ENCODE results near the gene OMG. TPM values are rescaled to one million over a fixed set of nuclear protein-coding genes. Genes with fewer than 3 reads are reported as not detected.
"Not testable (repeated sequence)": the region's sequence is repeated elsewhere in the genome, so short reads cannot be mapped to it uniquely, and the experiment has no call there.

The OMG gene, protein sequence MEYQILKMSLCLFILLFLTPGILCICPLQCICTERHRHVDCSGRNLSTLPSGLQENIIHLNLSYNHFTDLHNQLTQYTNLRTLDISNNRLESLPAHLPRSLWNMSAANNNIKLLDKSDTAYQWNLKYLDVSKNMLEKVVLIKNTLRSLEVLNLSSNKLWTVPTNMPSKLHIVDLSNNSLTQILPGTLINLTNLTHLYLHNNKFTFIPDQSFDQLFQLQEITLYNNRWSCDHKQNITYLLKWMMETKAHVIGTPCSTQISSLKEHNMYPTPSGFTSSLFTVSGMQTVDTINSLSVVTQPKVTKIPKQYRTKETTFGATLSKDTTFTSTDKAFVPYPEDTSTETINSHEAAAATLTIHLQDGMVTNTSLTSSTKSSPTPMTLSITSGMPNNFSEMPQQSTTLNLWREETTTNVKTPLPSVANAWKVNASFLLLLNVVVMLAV
- polyA plus RNA-seq (ENCODE audit: insufficient read length in 4 of 4): under 1 TPM in 3 of 4 donors, not detected in 1; 0.11 to 0.69 (median 0.33) TPM

DNA sequence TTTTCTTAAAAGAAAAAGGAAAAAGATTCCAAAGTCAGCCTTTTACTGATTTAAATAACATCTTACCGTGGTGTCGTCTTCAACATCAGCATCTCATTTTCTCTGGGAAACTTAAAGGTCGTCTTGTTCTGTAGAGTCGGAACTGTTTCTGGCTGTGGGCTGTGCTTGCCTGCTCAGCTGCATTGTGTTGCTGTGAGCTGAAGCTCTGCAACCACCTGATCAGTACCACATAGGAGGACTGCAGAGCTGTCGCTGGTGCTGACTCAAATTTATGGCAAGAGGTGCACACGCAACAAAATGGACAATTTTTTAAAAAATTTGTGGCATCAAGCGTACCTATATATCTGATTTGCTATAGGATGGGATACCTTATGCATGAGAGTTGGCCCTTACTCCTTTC, at the start of gene OMG:
Gene OMG, minus strand, starts transcription at position 150 of the 400 bp plus-strand sequence. CDS start 908 bp downstream, outside the sequence.
- DNase-seq (ENCODE audit: low read depth in 4 of 4, low spot score in 2 of 4): no peak

DNA sequence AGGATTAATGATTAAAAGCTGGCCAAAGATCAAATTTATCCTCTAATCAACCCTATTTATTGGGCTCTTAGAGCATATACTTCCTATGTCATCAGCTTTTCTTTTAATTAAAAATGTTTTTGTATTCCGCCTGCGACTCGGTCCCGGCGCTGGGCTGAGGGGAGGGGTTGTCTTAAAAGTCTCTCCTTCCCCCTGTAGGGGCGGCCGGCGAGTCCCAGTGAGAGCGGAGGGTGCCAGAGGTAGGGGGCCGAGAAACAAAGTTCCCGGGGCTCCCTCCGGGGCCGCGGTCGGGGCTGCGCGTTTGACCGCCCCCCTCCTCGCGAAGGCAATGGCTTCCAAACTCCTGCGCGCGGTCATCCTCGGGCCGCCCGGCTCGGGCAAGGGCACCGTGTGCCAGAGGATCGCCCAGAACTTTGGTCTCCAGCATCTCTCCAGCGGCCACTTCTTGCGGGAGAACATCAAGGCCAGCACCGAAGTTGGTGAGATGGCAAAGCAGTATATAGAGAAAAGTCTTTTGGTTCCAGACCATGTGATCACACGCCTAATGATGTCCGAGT, 48.2 kb upstream of the OMG start:
- not testable (repeated sequence) for DNase-seq (ENCODE audit: low read depth in 4 of 4, low spot score in 2 of 4)

DNA sequence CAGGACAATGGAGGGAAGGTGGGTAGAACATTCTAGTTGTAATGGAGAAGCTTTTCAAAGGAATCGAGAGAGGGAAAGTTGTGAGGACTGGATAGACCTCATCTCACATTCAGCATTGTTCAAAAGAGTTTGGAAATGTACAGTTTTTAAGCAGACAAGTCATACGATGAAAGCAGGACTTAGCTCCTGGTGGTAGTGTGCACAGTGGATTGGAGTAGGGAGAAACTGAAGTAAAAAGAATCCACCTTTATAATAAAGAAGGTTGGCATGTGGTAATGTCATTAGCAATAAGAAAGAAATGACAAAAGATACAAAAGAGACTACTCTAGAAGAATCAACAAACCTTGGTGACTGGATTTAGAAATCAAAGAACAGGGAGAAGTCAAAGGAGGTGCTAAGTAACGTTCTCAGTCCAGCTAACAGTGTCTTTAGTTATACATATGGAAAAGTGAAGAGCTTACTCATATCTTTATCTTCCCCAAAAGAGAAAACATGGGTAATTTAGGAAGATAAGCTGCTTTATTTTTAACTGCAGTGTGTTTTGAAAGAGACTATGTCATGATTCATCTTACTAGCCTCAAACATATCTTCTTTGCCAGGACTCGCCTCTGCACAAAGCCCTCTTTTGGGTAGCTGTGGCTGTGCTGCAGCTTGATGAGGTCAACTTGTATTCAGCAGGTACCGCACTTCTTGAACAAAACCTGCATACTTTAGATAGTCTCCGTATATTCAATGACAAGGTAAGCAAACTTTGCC, 43.0 kb upstream of the OMG start:
- DNase-seq (ENCODE audit: low read depth in 4 of 4, low spot score in 2 of 4): no peak

DNA sequence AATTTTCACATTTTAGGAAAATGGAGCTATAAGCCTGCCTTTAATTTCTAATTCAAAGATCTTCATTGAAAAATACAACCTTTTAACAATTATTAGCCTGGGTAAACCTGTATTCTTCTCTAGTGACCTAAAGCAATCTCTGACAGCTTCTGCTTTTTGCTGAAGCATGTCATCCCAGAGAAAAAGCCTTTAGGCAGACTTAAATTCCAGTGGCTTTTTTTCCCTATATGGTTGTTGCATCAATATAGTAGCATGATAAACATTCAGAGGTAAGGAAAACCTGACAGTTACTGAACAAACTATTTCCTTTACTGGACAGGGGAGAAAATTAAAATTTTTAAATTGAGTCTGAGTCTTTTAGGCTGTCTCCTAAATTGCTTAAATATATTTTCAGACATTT, 32.2 kb upstream of the OMG start:
- no peak for DNase-seq (ENCODE audit: low read depth in 4 of 4, low spot score in 2 of 4)

DNA sequence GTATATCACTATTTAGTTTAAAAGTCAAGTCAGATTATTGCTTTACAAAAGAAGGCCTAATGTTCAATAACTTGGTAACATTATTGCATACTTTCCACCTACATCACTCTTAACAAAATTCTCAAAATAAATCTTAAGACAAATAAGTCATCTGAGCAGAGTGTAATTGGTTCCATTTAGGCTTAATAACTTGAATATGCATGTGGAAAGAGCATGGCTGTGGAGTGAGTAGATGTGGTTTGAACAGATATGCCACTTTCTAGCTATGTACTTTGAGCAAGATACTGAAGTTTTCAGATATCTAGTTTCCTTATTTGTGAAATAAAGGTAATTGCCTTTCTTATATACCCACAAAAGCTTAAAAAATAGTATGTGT, 31.1 kb upstream of the OMG start:
- no peak for DNase-seq (ENCODE audit: low read depth in 4 of 4, low spot score in 2 of 4)

DNA sequence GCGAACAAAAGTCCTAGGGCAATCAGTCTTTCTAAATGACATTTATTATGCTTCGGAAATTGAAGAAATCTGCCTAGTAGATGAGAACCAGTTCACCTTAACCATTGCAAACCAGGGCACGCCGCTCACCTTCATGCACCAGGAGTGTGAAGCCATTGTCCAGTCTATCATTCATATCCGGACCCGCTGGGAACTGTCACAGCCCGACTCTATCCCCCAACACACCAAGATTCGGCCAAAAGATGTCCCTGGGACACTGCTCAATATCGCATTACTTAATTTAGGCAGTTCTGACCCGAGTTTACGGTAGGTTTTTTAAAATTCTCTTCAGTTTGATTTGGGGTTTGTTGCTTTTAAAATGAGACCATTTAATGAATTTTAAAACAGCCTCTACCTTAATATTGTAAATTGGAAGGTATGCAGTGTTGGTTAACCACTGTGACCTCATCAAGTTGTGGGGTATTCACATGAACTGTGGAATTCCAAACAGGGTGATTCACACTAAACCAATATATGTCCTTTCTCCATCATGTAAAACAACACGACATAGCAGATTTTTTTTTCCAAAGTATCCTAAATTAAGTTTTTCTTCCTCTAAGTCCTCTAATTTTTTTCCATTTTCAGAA, 30.6 kb upstream of the OMG start:
- no peak for DNase-seq (ENCODE audit: low read depth in 4 of 4, low spot score in 2 of 4)

DNA sequence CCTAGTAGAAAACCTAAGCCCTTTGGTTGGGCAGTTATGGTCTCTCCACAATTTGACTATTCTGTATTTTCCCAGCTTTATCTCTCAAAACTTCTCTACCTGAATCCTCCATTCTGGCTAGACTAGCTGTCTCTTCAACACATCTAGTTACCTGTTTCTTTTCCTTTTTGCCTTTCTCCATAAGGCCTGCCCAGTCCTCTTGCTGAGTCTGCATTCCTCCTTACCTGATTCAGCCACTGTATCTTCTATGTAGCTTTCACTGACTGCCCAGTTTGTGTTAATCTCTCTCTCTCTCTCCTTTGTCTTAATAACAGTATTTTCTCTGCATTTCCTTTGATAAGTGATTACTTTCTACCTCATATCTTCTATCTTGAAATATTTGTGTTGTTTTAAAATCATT, 26.5 kb upstream of the OMG start:
- no peak for DNase-seq (ENCODE audit: low read depth in 4 of 4, low spot score in 2 of 4)

DNA sequence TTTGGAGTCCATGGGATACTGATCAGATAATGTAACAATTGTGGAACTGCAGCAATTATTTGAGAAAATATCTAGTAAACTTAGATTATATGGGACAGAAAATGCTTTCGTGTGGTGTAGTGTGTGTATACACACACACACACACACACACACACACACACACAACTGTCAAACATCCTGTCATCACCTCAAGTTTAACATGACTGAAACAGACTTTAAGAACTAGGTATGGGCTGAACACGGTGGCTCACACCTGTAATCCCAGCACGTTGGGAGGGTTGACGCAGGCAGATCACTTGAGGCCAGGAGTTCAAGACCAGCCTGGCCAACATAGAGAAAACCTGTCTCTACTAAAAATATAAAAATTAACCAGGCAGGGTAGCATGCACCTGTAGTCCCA, 24.9 kb upstream of the OMG start:
- DNase-seq (ENCODE audit: low read depth in 4 of 4, low spot score in 2 of 4): no peak

DNA sequence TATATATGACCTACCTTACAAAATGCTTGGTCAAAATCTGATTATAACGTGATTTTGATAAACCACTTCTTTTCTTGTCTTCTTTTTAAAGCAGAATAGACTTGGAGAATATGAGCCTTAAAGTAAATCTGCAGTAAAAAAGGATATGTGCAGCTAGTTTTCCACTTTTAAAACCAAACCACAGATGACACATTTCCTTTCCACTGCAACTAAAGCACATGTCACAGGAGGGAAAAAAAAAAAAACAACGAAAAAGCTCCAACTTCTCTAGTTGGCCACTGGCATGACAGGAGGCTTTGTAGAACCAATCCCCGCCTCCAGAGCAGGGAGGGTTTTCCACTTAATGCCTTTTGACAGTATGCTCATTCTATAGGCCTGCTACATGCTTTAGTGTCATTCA, 24.4 kb upstream of the OMG start, which contains the start of gene EVI2A:
Gene EVI2A, minus strand, starts transcription at position 142 of the 400 bp plus-strand sequence. CDS start 2,609 bp downstream, outside the sequence.
- no peak for DNase-seq (ENCODE audit: low read depth in 4 of 4, low spot score in 2 of 4)

DNA sequence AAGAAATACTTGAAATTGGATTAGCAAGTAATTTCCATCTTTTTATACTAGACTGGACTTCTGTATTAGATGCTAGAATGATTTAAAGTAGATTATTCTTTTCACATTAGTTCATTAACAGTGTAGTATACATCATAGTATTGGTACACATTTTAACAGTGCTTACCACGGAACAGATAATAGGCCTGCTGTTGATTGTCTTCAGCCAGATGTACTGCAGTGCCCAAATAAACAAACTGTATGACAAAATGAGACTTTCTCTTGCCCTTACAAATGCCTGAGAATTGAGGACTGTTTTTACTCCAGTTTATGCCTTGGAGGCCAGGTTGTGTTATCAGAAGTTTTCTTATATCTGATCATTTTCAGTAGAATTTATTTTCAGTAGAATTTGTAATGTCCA, 23.8 kb upstream of the OMG start:
- DNase-seq (ENCODE audit: low read depth in 4 of 4, low spot score in 2 of 4): no peak

DNA sequence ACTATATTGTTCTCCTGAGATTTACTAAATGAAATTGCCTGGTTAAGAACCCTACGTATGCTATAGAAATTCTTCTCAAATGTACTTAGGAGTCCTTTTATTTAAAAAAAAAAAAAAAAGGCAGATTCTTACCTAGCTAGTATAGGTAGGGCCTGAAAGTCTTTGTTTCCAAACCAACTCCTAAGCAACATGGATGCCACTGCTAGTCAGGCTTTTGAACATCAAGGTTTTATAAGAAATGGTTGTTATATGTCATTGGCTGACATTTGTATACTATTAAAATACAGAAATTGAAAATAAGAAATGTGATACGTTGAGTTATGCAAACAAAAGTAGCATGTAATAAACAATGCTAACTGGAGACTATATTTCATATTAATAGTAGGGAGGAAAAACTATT, 23.2 kb upstream of the OMG start:
- DNase-seq (ENCODE audit: low read depth in 4 of 4, low spot score in 2 of 4): no peak

DNA sequence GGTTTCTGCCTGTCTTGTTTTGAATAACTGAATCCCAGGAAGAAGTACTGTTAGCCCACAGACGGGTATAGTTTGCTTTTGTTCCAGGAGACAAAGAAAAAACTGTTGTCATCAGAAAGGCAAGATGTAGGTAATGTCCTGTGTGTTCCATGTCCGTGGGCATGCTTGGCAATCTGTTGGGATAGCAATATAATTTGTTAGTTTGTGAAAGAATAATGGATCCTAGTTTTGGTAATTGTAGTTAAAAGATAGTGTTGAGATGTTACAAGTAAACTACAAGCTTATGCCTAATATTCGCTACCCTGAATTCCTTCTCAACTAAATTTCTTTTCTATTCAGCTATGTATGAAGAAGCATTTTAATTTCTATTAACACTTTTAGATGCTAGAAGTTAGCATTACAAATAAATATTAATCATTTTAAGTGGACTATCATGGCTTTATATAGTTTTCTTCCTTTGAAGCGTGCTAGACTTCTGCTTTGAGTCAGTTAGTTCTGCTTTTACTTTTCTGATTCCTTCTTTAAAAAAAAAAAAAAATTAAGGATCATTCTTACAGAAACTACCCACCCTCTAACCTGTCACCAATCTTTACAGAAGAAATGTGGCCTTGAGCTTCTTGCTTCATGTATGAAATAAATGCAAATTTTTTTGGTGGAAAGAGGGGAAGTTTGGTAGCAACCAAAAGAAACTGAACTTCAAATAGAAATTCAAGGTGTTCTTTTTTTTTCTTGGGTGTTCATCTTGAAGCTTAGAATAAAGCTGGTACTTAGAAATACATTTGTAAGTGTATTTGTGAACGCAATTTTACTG, 22.0 kb upstream of the OMG start:
- no peak for DNase-seq (ENCODE audit: low read depth in 4 of 4, low spot score in 2 of 4)

DNA sequence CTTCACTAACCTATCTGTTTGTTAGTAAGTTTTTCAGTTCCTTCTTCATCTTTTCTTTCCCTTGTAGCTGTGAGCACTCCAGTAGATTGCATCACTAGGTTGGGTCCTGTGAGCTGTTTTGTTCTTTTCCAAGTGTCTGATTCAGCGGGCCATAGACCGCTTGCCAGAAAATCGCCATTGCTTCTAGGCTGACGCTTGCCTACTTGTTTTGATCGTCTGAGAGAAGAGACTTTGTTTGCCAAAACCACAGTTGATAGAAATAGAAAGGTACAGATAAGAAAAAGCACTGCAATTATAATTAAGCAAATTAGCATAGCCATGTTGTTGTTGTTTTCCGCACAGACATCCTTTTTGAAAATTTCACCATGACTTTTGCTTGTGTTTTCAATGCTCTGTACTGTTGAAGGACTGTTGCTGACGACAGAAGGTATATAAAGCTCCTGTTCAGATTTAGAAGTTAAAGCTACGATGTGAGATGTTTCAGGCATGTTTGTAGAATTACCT, 21.3 kb upstream of the OMG start:
- DNase-seq (ENCODE audit: low read depth in 4 of 4, low spot score in 2 of 4): no peak

DNA sequence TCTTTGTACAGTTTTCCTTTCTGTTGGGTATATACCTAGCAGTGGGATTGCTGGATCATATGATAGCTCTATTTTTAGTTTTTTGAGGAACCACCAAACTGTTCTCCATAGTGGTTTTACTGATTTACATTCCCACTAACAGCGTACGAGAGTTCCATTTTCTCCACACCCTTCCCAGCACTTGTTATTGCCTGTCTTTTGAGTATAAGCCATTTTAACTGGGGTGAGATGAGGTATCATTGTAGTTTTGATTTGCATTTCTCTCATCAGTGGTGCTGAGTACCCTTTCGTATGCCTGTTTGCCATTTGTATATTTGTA, 17.7 kb upstream of the OMG start:
- DNase-seq (ENCODE audit: low read depth in 4 of 4, low spot score in 2 of 4): no peak

DNA sequence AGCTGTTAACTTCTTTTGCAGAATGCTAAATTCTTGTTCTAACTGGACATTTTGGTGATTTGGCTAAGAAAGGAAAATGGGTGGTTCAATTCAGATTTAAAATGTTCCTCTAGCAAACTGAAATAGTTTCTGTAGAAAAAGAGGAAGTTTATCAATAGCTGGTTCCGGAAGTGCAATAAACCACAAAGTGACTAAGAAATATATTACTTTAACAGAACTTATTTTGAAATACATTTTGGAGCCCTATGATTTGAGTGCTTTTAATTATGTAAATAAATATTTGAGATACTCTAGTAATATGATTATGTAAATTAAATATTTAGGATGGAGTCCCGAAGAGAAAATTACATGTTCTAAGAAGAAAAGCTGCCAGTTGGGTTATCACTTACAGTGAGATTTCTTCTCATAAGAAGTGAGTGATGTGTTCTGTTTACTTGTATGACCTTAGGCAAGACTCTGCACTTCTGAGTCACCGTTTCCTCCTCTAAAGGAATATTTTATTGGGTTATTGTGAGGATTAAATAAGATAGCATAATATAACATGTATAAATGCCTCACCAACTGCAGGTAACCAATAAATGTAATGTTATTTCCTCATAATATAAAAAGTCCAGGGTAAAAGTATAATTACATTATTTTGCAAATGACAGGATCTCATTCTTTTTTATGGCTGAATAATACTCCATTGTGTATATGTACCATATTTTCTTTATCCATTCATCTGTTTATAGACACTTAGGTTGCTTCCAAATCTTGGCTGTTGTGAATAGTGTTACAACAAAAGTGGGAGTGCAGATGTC, 17.1 kb upstream of the OMG start, which contains the start of gene EVI2B:
Gene EVI2B, minus strand, starts transcription at position 73 of the 800 bp plus-strand sequence. CDS start 8,445 bp downstream, outside the sequence.
- no peak for DNase-seq (ENCODE audit: low read depth in 4 of 4, low spot score in 2 of 4)

DNA sequence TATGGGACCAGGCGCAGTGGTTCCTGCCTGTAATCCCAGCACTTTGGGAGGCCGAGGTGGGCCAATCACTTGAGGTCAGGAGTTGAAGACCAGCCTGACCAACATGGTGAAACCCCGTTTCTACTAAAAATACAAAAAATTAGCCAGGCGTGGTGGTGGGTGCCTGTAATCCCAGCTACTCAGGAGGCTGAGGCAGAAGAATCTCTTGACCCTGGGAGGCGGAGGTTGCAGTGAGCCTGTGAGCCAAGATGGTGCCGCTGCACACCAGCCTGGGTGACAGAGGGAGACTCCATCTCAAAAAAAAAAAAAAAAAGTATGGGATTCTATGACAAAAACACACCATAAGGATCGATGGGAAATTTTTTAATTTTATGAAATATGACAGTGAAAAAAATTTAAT, 15.2 kb upstream of the OMG start:
- DNase-seq (ENCODE audit: low read depth in 4 of 4, low spot score in 2 of 4): not testable (repeated sequence)

DNA sequence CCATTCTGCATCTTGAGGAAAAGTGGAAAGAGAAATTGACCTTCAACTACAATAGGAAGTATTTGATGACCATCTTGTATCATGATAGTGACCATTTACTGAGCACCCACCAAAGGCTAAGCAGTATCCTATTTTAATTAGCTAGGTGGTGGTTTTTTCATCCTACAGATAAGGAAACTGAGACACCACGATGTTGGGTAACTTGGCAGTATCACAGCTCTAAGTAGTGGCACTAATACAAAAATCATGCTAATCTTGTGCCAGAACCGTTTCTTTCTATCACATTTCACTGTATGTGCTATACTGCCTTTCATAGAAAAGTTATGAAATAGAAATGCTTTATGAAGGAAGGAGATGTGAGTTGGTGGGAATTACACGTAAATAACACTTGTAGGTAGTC, 14.5 kb upstream of the OMG start:
- no peak for DNase-seq (ENCODE audit: low read depth in 4 of 4, low spot score in 2 of 4)

DNA sequence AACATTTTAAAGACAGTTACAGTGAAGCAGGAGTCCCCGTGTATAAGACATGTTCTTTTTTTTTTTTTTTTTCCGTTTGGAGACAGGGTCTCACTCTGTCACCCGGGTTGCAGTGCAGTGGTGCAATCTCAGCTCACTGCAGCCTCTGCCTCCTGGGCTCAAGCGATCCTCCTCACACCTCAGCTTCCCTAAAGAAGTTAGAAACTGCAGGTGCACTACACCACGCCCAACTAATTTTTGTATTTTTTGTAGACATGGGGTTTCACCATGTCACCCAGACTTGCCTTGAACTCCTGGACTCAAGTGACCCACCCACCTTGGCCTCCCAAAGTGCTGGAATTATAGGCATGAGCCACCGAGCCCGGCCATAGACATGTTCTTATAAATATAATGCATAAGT, 13.8 kb upstream of the OMG start:
- no peak for DNase-seq (ENCODE audit: low read depth in 4 of 4, low spot score in 2 of 4)

DNA sequence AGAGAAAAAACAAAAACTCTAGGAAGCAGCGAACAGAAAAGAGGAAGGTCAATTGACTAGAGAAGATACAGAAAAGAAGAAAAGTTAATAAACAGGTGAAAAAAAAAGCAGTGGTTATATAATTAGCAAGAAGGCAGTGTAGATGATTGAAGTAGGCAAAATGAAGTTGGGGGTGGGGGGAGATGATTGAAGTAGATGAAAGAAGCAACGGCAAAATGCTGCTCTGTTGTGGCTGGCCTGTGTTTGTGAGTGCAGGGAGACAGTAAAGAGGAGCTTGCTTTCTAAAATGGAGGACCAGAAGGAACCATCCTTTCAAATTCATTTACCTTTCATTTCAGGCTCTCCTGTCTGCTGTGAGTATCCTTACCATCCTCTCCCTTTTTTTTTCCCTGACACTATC, 13.2 kb upstream of the OMG start:
- DNase-seq (ENCODE audit: low read depth in 4 of 4, low spot score in 2 of 4): no peak
